ENCODE results near the gene TPPP3.
"Not testable (repeated sequence)": the region's sequence is repeated elsewhere in the genome, so short reads cannot be mapped to it uniquely, and the experiment has no call there.

- TF ChIP-seq CTCF, POLR2A (IDR thresholded peaks at IDR 0.05): not testable (repeated sequence)
Measured at GRCh38 chr16:67352463-67352862, 40.8 kb downstream of the TPPP3 start.

Data from thyroid gland (tissue), 4 donors.